WTC11 (cell line): ENCODE results near the gene GPR135. TPM values are rescaled to one million over a fixed set of nuclear protein-coding genes. Genes with fewer than 3 reads are reported as not detected.

Experiments
- ATAC-seq: fragments of 200-7000 bp; cut with Tn5 transposase; 2 replicates; pipeline ENCODE4 v1.10.0; 2021; ENCODE audit warnings: mild to moderate bottlenecking, moderate library complexity
- CTCF ChIA-PET: fragments of 300-600 bp; sonication (Branson Sonifier 250); formaldehyde crosslinking; loops from one replicate; lab custom pipeline; 2021; ENCODE audit warnings: antibody characterized with exemption; lab: Charles Lee
- POLR2A ChIA-PET: fragments of 350-600 bp; sonication (Branson Sonifier 250); formaldehyde crosslinking; loops from one replicate; lab custom pipeline; 2021; ENCODE audit warnings: antibody characterized with exemption; lab: Charles Lee
- DNase-seq: peaks from one replicate; pipeline ENCODE4 v3.0.0; 2021; ENCODE audit warnings: low spot score
- H3K27ac Mint-ChIP-seq: 2 replicates; pipeline ENCODE4 v1.8.0; 2021; ENCODE audit warnings: mixed read lengths
- H3K27me3 Mint-ChIP-seq: 2 replicates; pipeline ENCODE4 v1.8.0; 2021; ENCODE audit warnings: low read depth, mild to moderate bottlenecking, moderate library complexity, mixed read lengths
- H3K36me3 Mint-ChIP-seq: 2 replicates; pipeline ENCODE4 v1.8.0; 2021; ENCODE audit warnings: mixed read lengths
- H3K4me1 Mint-ChIP-seq: 2 replicates; pipeline ENCODE4 v1.8.0; 2022; ENCODE audit warnings: mixed read lengths
- H3K4me3 Mint-ChIP-seq: 2 replicates; pipeline ENCODE4 v1.8.0; 2021; ENCODE audit warnings: mild to moderate bottlenecking, moderate library complexity, mixed read lengths
- H3K9me3 Mint-ChIP-seq: 2 replicates; pipeline ENCODE4 v1.8.0; 2021; ENCODE audit warnings: mixed read lengths
- EMX1 ChIP-seq: fragments of 250-450 bp; sonication (Bioruptor Pico); IDR thresholded peaks from 2 replicates; pipeline ENCODE4 v1.8.0; 2021; ENCODE audit warnings: mild to moderate bottlenecking
- FOXJ3 ChIP-seq: sonication (generic); formaldehyde crosslinking; IDR thresholded peaks from 2 replicates; pipeline ENCODE4 v1.9.0; 2021; ENCODE audit warnings: missing genetic modification reagents, mild to moderate bottlenecking, borderline replicate concordance
- GRHL2 ChIP-seq: fragments of 250-450 bp; sonication (Bioruptor Pico); IDR thresholded peaks from 2 replicates; pipeline ENCODE4 v1.8.0; 2022; ENCODE audit warnings: mild to moderate bottlenecking, moderate library complexity; ENCODE audit not compliant: insufficient replicate concordance, severe bottlenecking
- HMGA2 ChIP-seq: fragments of 250-450 bp; sonication (Bioruptor Pico); IDR thresholded peaks from 2 replicates; pipeline ENCODE4 v1.4.0; 2021; ENCODE audit warnings: mild to moderate bottlenecking, moderate library complexity
- IRF2 ChIP-seq: sonication (generic); formaldehyde crosslinking; IDR thresholded peaks from 2 replicates; pipeline ENCODE4 v1.8.0; 2022; ENCODE audit warnings: low read depth, missing genetic modification reagents, borderline replicate concordance
- NFYB ChIP-seq: sonication (generic); formaldehyde crosslinking; conservative IDR thresholded peaks from 2 replicates; pipeline ENCODE4 v1.8.0; 2022; ENCODE audit warnings: low read depth, missing genetic modification reagents
- NR2C2 ChIP-seq: sonication (generic); formaldehyde crosslinking; IDR thresholded peaks from 2 replicates; pipeline ENCODE4 v1.8.0; 2022; ENCODE audit warnings: mild to moderate bottlenecking, missing genetic modification reagents
- NR3C1 ChIP-seq: sonication (generic); formaldehyde crosslinking; conservative IDR thresholded peaks from 2 replicates; pipeline ENCODE4 v1.8.1; 2023; ENCODE audit warnings: low read depth, mild to moderate bottlenecking, missing genetic modification reagents
- ZNF121 ChIP-seq: sonication (generic); formaldehyde crosslinking; IDR thresholded peaks from 2 replicates; pipeline ENCODE4 v1.8.0; 2023; ENCODE audit warnings: missing genetic modification reagents
- ZNF317 ChIP-seq: sonication (generic); formaldehyde crosslinking; IDR thresholded peaks from 2 replicates; pipeline ENCODE4 v1.8.1; 2023; ENCODE audit warnings: low read depth, mild to moderate bottlenecking, moderate library complexity, missing genetic modification reagents, borderline replicate concordance
- total RNA-seq: library from RNA; stranded (reverse); gene quantifications from 3 replicates; pipeline ENCODE4 v1.2.3, GENCODE V29; 2021
- TF ChIP-seq, protein P1 (sequence below): sonication (generic); formaldehyde crosslinking; IDR thresholded peaks from 2 replicates; pipeline ENCODE4 v1.8.0; 2023; ENCODE audit warnings: missing genetic modification reagents
- TF ChIP-seq, protein P2 (sequence below): sonication (generic); formaldehyde crosslinking; IDR thresholded peaks from 2 replicates; pipeline ENCODE4 v1.8.1; 2023; ENCODE audit warnings: mild to moderate bottlenecking, missing genetic modification reagents, borderline replicate concordance
- TF ChIP-seq, protein P3 (sequence below): fragments of 250-450 bp; sonication (Bioruptor Pico); IDR thresholded peaks from 2 replicates; pipeline ENCODE4 v1.9.0; 2021; ENCODE audit warnings: moderate library complexity, mild to moderate bottlenecking, inconsistent platforms, borderline replicate concordance
- TF ChIP-seq, protein P4 (sequence below): sonication (generic); formaldehyde crosslinking; conservative IDR thresholded peaks from 2 replicates; pipeline ENCODE4 v1.8.1; 2023; ENCODE audit warnings: mild to moderate bottlenecking, low read depth, missing genetic modification reagents, moderate library complexity

GPR135 gene
- total RNA-seq, 1 experiment from 2014 or later, result 1.7 TPM

DNA sequence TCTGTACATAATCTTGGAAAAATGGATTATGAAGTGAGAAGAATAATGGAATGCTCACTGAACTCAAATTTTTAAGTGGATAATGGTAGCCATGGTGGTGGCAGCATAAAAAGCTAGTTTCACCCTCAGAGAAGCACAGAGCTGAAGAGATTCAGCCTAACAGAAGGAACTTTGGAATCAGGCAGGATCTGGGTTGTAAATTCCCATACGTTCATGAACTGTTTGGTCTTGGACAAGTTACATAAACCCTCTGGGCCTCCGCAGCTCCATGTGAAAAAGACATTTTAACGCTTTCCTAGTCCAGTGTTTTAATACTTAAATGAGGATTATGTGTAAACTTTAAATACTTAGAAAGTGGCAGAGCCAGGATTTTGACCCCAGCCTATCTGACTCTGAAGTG lies 45.8 kb upstream of the GPR135 start:
- peaks cover 16% of the 10 kb centered on the region for H3K36me3 Mint-ChIP-seq
- no peak overlapping the region for H3K4me3 Mint-ChIP-seq
- H3K27me3 Mint-ChIP-seq, result peaks cover 10% of the 10 kb centered on the region
- H3K4me1 Mint-ChIP-seq, result peaks cover 10% of the 10 kb centered on the region
- ATAC-seq, result no peak
- H3K9me3 Mint-ChIP-seq, result peaks cover 27% of the 10 kb centered on the region
- ChIA-PET CTCF (interaction anchor here (1.4 to 6.6 kb wide), 5 partner anchors 51 to 387 kb away, joined by 3 to 84 read pairs (median 12); partner anchors contain the start of gene CCDC175), POLR2A (no interaction called here)
- TF ChIP-seq GRHL2 (CRISPR knock-in tag), result no peak
- no peak for TF ChIP-seq ZNF121 (CRISPR knock-in tag)
- TF ChIP-seq, protein P1, sequence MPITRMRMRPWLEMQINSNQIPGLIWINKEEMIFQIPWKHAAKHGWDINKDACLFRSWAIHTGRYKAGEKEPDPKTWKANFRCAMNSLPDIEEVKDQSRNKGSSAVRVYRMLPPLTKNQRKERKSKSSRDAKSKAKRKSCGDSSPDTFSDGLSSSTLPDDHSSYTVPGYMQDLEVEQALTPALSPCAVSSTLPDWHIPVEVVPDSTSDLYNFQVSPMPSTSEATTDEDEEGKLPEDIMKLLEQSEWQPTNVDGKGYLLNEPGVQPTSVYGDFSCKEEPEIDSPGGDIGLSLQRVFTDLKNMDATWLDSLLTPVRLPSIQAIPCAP (CRISPR knock-in tag), result no peak
- TF ChIP-seq, protein P2, sequence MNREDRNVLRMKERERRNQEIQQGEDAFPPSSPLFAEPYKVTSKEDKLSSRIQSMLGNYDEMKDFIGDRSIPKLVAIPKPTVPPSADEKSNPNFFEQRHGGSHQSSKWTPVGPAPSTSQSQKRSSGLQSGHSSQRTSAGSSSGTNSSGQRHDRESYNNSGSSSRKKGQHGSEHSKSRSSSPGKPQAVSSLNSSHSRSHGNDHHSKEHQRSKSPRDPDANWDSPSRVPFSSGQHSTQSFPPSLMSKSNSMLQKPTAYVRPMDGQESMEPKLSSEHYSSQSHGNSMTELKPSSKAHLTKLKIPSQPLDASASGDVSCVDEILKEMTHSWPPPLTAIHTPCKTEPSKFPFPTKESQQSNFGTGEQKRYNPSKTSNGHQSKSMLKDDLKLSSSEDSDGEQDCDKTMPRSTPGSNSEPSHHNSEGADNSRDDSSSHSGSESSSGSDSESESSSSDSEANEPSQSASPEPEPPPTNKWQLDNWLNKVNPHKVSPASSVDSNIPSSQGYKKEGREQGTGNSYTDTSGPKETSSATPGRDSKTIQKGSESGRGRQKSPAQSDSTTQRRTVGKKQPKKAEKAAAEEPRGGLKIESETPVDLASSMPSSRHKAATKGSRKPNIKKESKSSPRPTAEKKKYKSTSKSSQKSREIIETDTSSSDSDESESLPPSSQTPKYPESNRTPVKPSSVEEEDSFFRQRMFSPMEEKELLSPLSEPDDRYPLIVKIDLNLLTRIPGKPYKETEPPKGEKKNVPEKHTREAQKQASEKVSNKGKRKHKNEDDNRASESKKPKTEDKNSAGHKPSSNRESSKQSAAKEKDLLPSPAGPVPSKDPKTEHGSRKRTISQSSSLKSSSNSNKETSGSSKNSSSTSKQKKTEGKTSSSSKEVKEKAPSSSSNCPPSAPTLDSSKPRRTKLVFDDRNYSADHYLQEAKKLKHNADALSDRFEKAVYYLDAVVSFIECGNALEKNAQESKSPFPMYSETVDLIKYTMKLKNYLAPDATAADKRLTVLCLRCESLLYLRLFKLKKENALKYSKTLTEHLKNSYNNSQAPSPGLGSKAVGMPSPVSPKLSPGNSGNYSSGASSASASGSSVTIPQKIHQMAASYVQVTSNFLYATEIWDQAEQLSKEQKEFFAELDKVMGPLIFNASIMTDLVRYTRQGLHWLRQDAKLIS, result no peak
- no peak for DNase-seq
- H3K27ac Mint-ChIP-seq, result no peak overlapping the region

DNA sequence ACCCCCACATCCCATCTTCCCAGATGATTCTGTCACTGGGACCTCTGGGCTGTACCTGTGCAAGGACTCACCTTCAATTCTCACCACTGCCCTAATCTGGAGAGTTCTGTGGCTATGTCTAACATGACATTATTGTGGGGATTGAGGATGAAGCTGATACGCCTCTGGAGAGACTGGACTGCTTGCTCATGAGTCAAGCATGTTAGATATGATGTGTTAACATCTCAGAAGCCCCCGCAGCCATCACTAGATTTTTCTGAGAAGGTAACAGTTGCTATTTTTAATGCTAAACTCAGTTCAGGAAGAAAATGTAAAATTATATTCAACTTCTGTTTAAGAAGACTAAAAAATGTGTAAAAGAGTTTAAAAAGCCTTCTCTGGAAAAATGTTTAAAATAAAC lies 44.8 kb upstream of the GPR135 start:
- H3K36me3 Mint-ChIP-seq, result peaks cover 16% of the 10 kb centered on the region
- H3K4me3 Mint-ChIP-seq, result no peak overlapping the region
- peaks cover 10% of the 10 kb centered on the region for H3K27me3 Mint-ChIP-seq
- ATAC-seq, result no peak
- H3K4me1 Mint-ChIP-seq, result peaks cover 10% of the 10 kb centered on the region
- no peak for TF ChIP-seq NR3C1 (CRISPR knock-in tag)
- TF ChIP-seq, protein P3, sequence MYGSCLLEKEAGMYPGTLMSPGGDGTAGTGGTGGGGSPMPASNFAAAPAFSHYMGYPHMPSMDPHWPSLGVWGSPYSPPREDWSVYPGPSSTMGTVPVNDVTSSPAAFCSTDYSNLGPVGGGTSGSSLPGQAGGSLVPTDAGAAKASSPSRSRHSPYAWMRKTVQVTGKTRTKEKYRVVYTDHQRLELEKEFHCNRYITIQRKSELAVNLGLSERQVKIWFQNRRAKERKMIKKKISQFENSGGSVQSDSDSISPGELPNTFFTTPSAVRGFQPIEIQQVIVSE (CRISPR knock-in tag), result no peak
- no peak for TF ChIP-seq GRHL2 (CRISPR knock-in tag)
- peaks cover 21% of the 10 kb centered on the region for H3K9me3 Mint-ChIP-seq
- ChIA-PET POLR2A (no interaction called here), CTCF (interaction anchor here (0.9 to 6.6 kb wide), 3 partner anchors 61 to 388 kb away, joined by 4 to 84 read pairs (median 15); partner anchors contain the start of gene CCDC175)
- DNase-seq, result no peak
- no peak overlapping the region for H3K27ac Mint-ChIP-seq

DNA sequence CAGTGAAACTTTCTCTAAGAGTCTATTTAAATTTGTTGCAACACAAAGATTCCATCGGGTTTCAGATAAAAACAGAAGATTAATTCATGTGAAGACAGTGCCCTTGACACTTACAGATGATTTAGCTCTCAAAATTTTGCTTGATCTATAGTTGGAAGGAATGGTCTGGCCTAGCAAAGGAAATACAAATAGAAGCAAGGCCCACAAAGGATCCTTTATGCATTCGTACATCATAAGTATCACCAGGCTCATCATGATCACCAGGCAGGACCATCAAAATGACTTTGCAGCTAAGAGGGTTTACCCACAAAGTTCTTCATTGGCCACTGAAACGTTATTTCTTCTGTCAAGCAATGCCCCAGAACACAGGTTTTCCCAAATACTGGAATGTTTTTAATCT lies 43.9 kb upstream of the GPR135 start:
- no peak overlapping the region for H3K4me3 Mint-ChIP-seq
- TF ChIP-seq NR2C2 (CRISPR knock-in tag), result no peak
- no peak for TF ChIP-seq NFYB (CRISPR knock-in tag)
- no peak for TF ChIP-seq ZNF317 (CRISPR knock-in tag)
- TF ChIP-seq EMX1, result no peak
- TF ChIP-seq IRF2 (CRISPR knock-in tag), result no peak
- no peak for TF ChIP-seq HMGA2 (CRISPR knock-in tag)
- TF ChIP-seq FOXJ3, result no peak
- TF ChIP-seq, protein P4, sequence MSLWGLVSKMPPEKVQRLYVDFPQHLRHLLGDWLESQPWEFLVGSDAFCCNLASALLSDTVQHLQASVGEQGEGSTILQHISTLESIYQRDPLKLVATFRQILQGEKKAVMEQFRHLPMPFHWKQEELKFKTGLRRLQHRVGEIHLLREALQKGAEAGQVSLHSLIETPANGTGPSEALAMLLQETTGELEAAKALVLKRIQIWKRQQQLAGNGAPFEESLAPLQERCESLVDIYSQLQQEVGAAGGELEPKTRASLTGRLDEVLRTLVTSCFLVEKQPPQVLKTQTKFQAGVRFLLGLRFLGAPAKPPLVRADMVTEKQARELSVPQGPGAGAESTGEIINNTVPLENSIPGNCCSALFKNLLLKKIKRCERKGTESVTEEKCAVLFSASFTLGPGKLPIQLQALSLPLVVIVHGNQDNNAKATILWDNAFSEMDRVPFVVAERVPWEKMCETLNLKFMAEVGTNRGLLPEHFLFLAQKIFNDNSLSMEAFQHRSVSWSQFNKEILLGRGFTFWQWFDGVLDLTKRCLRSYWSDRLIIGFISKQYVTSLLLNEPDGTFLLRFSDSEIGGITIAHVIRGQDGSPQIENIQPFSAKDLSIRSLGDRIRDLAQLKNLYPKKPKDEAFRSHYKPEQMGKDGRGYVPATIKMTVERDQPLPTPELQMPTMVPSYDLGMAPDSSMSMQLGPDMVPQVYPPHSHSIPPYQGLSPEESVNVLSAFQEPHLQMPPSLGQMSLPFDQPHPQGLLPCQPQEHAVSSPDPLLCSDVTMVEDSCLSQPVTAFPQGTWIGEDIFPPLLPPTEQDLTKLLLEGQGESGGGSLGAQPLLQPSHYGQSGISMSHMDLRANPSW (CRISPR knock-in tag), result no peak
- no peak overlapping the region for H3K27ac Mint-ChIP-seq
- peaks cover 10% of the 10 kb centered on the region for H3K4me1 Mint-ChIP-seq
- CTCF ChIA-PET, result interaction anchor here (6.6 kb wide), 1 partner anchor 68 kb away, joined by 84 read pairs; the partner anchor contains the start of gene CCDC175
- peaks cover 3% of the 10 kb centered on the region; the same call in 1 of the 2 replicates for H3K27me3 Mint-ChIP-seq
- POLR2A ChIA-PET, result no interaction called here
- ATAC-seq, result no peak
- DNase-seq, result no peak
- H3K36me3 Mint-ChIP-seq, result peaks cover 11% of the 10 kb centered on the region
- H3K9me3 Mint-ChIP-seq, result peaks cover 12% of the 10 kb centered on the region
